GM12864 (cell line): ENCODE measurements around the gene ZBTB42.

Experiments
- DNase-seq: peaks from one replicate; pipeline ENCODE4 v3.0.0-alpha.2; 2011; ENCODE audit warnings: low read depth
- H3K4me3 ChIP-seq: 2 replicates; pipeline ENCODE4 v1.5.1; 2011; ENCODE audit warnings: mild to moderate bottlenecking, low read depth, low read length, control low read depth
- TF ChIP-seq, protein P1 (sequence below): IDR thresholded peaks from 2 replicates; pipeline ENCODE4 v1.5.1; 2011; ENCODE audit warnings: low read depth, mild to moderate bottlenecking, moderate library complexity, low read length, control low read depth, inconsistent platforms; ENCODE audit errors: missing control alignments

ZBTB42 gene

GRCh38 chr14:104788161-104788818 lies 12.6 kb upstream of the ZBTB42 start:
- no peak for DNase-seq
- TF ChIP-seq, protein P1, sequence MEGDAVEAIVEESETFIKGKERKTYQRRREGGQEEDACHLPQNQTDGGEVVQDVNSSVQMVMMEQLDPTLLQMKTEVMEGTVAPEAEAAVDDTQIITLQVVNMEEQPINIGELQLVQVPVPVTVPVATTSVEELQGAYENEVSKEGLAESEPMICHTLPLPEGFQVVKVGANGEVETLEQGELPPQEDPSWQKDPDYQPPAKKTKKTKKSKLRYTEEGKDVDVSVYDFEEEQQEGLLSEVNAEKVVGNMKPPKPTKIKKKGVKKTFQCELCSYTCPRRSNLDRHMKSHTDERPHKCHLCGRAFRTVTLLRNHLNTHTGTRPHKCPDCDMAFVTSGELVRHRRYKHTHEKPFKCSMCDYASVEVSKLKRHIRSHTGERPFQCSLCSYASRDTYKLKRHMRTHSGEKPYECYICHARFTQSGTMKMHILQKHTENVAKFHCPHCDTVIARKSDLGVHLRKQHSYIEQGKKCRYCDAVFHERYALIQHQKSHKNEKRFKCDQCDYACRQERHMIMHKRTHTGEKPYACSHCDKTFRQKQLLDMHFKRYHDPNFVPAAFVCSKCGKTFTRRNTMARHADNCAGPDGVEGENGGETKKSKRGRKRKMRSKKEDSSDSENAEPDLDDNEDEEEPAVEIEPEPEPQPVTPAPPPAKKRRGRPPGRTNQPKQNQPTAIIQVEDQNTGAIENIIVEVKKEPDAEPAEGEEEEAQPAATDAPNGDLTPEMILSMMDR: no peak
- H3K4me3 ChIP-seq: no peak overlapping the region

GRCh38 chr14:104788873-104789663 lies 11.8 kb upstream of the ZBTB42 start:
- no peak for DNase-seq
- TF ChIP-seq, protein P1: no peak
- H3K4me3 ChIP-seq: no peak overlapping the region

DNA sequence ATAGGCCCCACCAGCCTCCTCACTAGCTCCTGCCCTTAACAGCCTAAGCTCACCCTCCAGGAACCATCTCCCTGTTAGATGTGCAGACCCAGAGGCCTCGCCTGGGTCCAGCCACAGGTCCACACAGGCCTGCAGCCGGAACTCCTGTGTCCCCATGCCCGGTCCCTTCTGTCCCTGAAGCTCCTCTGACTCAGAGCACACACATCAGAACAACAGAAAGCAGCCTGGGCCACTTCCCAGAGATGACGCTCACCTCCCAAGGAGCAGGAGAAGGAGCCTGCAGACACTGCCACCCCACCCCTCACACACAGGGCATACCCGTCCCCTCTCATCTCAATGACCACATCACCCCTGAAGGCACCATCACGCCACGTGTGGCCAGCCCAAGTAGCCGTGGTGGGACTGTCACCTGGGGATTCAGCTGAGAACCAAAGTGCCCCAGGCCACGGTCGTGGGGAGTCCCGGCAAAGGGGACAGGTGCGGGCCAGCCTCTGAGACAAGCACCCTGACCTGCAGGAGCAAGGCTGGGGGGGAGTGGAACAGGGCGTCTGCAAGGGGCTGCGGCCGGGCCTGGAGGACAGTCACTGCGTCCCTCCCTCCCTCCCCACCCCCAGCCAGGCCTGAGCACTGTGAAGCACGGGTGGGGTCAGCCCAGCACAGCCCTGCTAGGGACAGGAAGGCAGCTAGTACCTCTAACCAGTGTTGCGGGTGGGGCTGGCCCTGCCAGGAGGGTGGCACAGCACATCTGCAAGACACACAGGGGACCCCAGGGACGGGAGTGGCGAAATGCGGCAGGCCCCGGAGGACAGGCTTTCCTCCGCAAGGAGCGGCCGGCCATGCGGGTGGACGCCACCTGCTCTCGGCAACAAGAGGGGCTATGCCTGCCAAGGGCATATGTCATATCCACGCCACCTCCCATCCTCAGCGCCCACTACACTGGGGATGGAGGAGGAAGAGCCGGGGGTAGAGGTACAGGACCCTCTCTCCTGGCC lies 10.9 kb upstream of the ZBTB42 start:
- no peak overlapping the region for H3K4me3 ChIP-seq
- DNase-seq: no peak
- TF ChIP-seq, protein P1: no peak

DNA sequence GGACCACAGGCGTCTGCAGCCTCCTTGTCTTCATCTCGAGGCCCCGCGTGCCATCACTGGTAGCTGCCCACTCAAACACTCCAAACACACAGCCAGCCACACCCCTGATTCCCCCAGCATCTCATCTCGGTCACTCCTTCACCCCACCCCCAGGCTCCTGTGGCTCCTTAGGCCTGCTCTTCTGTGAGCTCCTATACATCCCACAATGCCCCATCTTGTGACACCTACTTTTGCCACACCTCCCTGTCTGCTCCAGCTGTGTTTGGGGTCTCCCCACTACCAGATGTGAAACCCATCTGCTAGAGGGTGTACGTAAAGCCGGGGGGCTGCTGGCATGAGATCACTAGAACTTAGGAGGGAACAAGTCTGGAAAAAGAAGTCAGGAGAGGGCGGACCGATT lies 9.5 kb upstream of the ZBTB42 start:
- no peak overlapping the region for H3K4me3 ChIP-seq
- DNase-seq: no peak
- TF ChIP-seq, protein P1: no peak

GRCh38 chr14:104792101-104792884 lies 8.6 kb upstream of the ZBTB42 start:
- DNase-seq: no peak
- TF ChIP-seq, protein P1: no peak

More at GRCh38 chr14:104792101-104792884, 8.6 kb upstream of the ZBTB42 start:
- no peak overlapping the region for H3K4me3 ChIP-seq
